Mucosa of stomach (tissue), 1 donor: ENCODE data around the gene DCAF16.

Experiments used
- H3K27me3 ChIP-seq: one replicate; pipeline ENCODE4 v1.7.0; 2013; ENCODE audit warnings: mild to moderate bottlenecking, low read length; ENCODE audit not compliant: control insufficient read depth, insufficient read depth
- H3K36me3 ChIP-seq: one replicate; pipeline ENCODE4 v1.7.0; 2013; ENCODE audit warnings: low read length; ENCODE audit not compliant: control insufficient read depth, insufficient read depth
- H3K4me1 ChIP-seq: one replicate; pipeline ENCODE4 v1.7.0; 2013; ENCODE audit warnings: mild to moderate bottlenecking, low read length; ENCODE audit not compliant: control insufficient read depth, insufficient read depth
- H3K4me3 ChIP-seq: one replicate; pipeline ENCODE4 v1.7.0; 2013; ENCODE audit warnings: low read length
- H3K9ac ChIP-seq: one replicate; pipeline ENCODE4 v1.7.0; 2013; ENCODE audit warnings: mild to moderate bottlenecking, low read length, moderate library complexity
- H3K9me3 ChIP-seq: one replicate; pipeline ENCODE4 v1.7.0; 2013; ENCODE audit warnings: mild to moderate bottlenecking, low read length, moderate library complexity; ENCODE audit not compliant: control insufficient read depth
- donor health status: Pancreatic carcinoma.

The DCAF16 gene

GRCh38 chr4:17811078-17811603, 584 bp upstream of the DCAF16 start:
- Histone ChIP-seq H3K36me3 (no peaks in the 10 kb centered on the region), H3K9ac (peak overlapping the region; percentile 41), H3K27me3 (no peaks in the 10 kb centered on the region), H3K4me1 (peaks cover 6% of the 10 kb centered on the region), H3K9me3 (no peaks in the 10 kb centered on the region), H3K4me3 (peak overlapping the region; percentile 32)

- Histone ChIP-seq H3K36me3 (no peaks in the 10 kb centered on the region), H3K9ac (peak overlapping the region; percentile 99), H3K4me3 (peak overlapping the region; percentile 85), H3K27me3 (no peaks in the 10 kb centered on the region), H3K4me1 (peaks cover 6% of the 10 kb centered on the region), H3K9me3 (no peaks in the 10 kb centered on the region)
Measured at GRCh38 chr4:17809667-17810066, 890 bp downstream of the DCAF16 start.

DNA sequence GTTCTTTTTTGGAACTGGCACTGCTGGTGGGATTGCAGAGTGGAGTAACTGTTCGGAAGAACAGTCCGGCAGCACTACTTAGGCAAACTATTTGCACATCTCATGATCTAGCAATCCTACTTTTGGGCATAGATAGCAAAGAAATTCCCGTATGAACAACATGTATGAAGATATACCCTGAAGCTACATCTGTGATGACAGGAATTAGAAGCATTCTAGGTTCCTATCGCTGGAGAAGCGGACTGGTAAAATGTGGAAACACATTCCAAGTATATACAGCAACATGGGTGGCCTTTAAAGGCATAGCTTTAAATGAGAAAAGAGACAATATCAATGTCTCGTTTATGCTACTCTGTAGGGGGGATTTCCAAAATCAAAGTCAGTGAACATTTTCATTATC, 3.1 kb downstream of the DCAF16 start:
- Histone ChIP-seq H3K4me1 (peaks cover 6% of the 10 kb centered on the region), H3K9ac (peak overlapping the region; percentile 5), H3K4me3 (no peak overlapping the region), H3K27me3 (no peaks in the 10 kb centered on the region), H3K9me3 (no peaks in the 10 kb centered on the region), H3K36me3 (peaks cover 6% of the 10 kb centered on the region)

- H3K9ac ChIP-seq = no peak overlapping the region
- peaks cover 6% of the 10 kb centered on the region for H3K36me3 ChIP-seq
- peaks cover 6% of the 10 kb centered on the region for H3K4me1 ChIP-seq
- no peak overlapping the region for H3K4me3 ChIP-seq
- H3K27me3 ChIP-seq = no peaks in the 10 kb centered on the region
- no peaks in the 10 kb centered on the region for H3K9me3 ChIP-seq
Measured at GRCh38 chr4:17805580-17806155, 4.9 kb downstream of the DCAF16 start.

DNA sequence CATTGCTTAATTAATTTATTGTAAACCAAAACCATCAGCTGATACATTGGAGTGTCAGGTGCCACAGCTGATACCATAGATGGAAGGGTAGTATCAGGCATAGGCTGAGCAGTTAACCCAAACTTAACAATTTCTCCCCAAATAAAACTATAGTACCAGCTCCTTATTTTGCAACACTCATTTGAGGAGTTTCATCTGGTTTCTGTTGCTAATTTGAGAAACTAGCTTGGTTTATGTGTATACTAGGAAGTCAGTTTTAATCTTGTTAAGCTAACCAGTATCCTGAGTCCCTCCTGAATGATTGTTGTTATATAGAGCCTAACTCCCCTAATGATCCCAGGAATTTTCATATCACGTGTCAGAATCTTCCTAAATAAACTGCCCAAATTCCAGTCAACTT, 12.7 kb downstream of the DCAF16 start:
- H3K4me3 ChIP-seq = no peak overlapping the region
- H3K4me1 ChIP-seq = no peaks in the 10 kb centered on the region
- no peaks in the 10 kb centered on the region for H3K27me3 ChIP-seq
- no peaks in the 10 kb centered on the region for H3K9me3 ChIP-seq
- H3K9ac ChIP-seq = no peak overlapping the region
- no peaks in the 10 kb centered on the region for H3K36me3 ChIP-seq

DNA sequence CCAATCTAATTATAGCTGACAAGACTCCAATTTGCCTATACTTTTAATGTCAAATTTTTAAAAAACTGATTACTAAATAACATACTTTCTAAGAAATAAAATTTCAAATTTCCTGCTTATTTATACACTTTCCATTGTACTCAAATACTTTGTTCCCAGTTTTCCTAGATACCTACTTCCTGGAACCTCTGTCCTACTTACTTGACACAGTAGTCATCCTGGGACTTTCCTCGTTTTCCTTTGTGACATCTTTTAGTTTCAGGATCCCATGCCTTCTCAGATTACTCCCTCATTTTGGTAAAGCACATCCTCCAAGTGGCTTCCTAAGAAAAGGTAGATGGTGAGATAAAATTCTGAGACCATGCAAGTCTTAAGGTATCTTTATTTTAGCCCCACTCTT, 15.8 kb downstream of the DCAF16 start:
- Histone ChIP-seq H3K9ac (no peak overlapping the region), H3K4me1 (no peaks in the 10 kb centered on the region), H3K9me3 (no peaks in the 10 kb centered on the region), H3K36me3 (no peaks in the 10 kb centered on the region), H3K27me3 (no peaks in the 10 kb centered on the region), H3K4me3 (no peak overlapping the region)

- Histone ChIP-seq H3K27me3 (no peaks in the 10 kb centered on the region), H3K9ac (no peak overlapping the region), H3K9me3 (no peaks in the 10 kb centered on the region), H3K4me1 (no peaks in the 10 kb centered on the region), H3K4me3 (no peak overlapping the region), H3K36me3 (no peaks in the 10 kb centered on the region)
Measured at GRCh38 chr4:17788956-17789355, 21.6 kb downstream of the DCAF16 start.

GRCh38 chr4:17787315-17787714, 23.2 kb downstream of the DCAF16 start:
- Histone ChIP-seq H3K36me3 (no peaks in the 10 kb centered on the region), H3K4me1 (no peaks in the 10 kb centered on the region), H3K9me3 (no peaks in the 10 kb centered on the region), H3K27me3 (peaks cover 4% of the 10 kb centered on the region), H3K4me3 (no peak overlapping the region), H3K9ac (no peak overlapping the region)

GRCh38 chr4:17786567-17786966, 24.0 kb downstream of the DCAF16 start:
- Histone ChIP-seq H3K9ac (no peak overlapping the region), H3K4me1 (peaks cover 3% of the 10 kb centered on the region), H3K36me3 (no peaks in the 10 kb centered on the region), H3K4me3 (no peak overlapping the region), H3K9me3 (no peaks in the 10 kb centered on the region), H3K27me3 (peaks cover 11% of the 10 kb centered on the region)

DNA sequence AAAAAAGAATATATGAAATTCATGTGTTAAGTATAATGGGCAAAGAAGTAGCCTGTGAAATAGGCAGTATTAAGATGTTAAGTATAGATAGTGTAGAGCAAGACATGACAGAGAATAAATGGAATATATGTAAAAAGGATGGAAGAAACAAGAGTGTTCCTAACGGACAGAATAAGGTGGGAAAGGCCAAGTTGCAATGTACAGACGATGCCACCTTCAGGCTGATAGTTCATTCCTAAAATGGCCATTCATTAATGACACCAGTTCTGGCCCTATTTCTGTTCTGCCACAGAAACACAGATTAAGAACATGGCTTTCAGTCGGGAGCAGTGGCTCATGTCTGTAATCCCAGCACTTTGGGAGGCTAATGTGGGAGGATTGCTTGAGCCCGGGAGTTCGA, 24.7 kb downstream of the DCAF16 start:
- Histone ChIP-seq H3K4me3 (no peak overlapping the region), H3K27me3 (peaks cover 18% of the 10 kb centered on the region), H3K4me1 (peaks cover 5% of the 10 kb centered on the region), H3K36me3 (no peaks in the 10 kb centered on the region), H3K9me3 (no peaks in the 10 kb centered on the region), H3K9ac (no peak overlapping the region)

DNA sequence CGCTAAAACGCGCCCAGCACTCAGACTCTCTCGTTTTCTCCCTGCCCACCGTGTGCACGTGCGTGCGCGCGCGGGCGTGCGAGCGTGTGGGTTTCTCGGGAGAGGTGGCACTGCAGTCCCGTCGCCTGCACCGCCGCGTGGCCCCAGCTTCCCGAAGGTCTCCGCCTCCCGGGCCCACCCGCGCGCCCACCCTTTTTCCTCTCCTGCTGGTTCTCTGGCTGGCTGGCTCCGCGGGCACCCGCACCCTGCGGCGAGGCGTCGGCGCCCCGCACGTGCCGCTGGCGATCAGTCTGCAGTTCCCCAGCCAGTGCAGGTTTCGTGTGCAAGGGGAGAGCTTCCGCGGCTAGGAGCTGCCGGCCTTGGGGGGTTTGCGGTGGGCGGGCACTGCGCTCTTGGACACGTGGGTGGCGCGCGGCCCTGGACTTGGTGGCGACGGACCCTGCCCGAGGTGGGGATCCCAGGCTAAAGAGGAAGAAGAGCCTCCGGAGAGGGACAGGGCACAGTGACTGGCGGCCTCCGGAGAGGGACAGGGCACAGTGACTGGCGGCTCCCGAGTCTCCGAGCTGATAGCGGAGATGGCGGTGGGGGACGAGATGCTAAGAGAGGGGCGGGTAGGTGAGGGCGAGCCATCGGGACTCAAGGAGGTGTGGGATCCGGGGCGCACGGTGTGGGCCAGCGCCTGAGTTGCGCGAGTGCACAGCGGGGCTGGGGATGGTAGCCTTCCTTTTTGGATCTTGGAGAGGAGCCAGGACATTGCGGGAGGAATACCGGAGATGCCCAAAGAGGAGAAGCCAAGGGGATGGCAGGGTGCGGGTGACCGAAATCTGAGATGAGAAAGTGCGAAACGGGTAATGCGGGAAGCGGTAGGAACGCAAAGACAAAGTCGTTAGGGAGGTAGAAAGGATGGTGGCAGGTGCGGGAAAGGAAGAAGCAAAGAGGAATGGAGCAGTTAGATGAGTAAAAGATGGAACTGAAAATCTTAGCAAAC, 29.0 kb downstream of the DCAF16 start, which contains the start of gene FAM184B:
TSS of gene FAM184B (minus strand) at position 322 of the 988 bp plus-strand sequence. CDS start 322 bp downstream, outside the sequence.
- H3K36me3 ChIP-seq = no peaks in the 10 kb centered on the region
- H3K9ac ChIP-seq = peak within 1 kb of the TSS; percentile 39
- H3K4me1 ChIP-seq = peaks cover 10% of the 10 kb centered on the region
- H3K27me3 ChIP-seq = peaks cover 33% of the 10 kb centered on the region
- no peaks in the 10 kb centered on the region for H3K9me3 ChIP-seq
- peak within 1 kb of the TSS; percentile 47 for H3K4me3 ChIP-seq
